HG03460 (cell line): ENCODE data around the gene ANGPT4.

Experiments used
- ATAC-seq: cut with Tn5 transposase; IDR thresholded peaks from one replicate; pipeline ENCODE4 v1.9.1; 2021; ENCODE audit not compliant: unreplicated experiment

The ANGPT4 gene

GRCh38 chr20:845941-846893 lies 69.9 kb downstream of the ANGPT4 start:
- ATAC-seq = no peak

- ATAC-seq = no peak
Measured at GRCh38 chr20:845226-845868, 70.8 kb downstream of the ANGPT4 start.

- peak; percentile 92 for ATAC-seq
Measured at GRCh38 chr20:844473-845225, 71.5 kb downstream of the ANGPT4 start.

- no peak for ATAC-seq
Measured at GRCh38 chr20:843912-844311, 72.2 kb downstream of the ANGPT4 start.

GRCh38 chr20:842547-842940 lies 73.6 kb downstream of the ANGPT4 start:
- ATAC-seq = no peak

- no peak for ATAC-seq
Measured at GRCh38 chr20:841568-842546, 74.3 kb downstream of the ANGPT4 start.

GRCh38 chr20:840858-841567 lies 75.1 kb downstream of the ANGPT4 start:
- ATAC-seq = no peak

- ATAC-seq = no peak
Measured at GRCh38 chr20:840503-840857, 75.7 kb downstream of the ANGPT4 start.

GRCh38 chr20:839626-840025 lies 76.5 kb downstream of the ANGPT4 start:
- ATAC-seq = no peak

- no peak for ATAC-seq
Measured at GRCh38 chr20:839015-839414, 77.1 kb downstream of the ANGPT4 start.

- ATAC-seq = no peak
Measured at GRCh38 chr20:836190-836589, 79.9 kb downstream of the ANGPT4 start.

- ATAC-seq = no peak
Measured at GRCh38 chr20:835608-836045, 80.5 kb downstream of the ANGPT4 start.

- ATAC-seq = no peak
Measured at GRCh38 chr20:834151-834746, 81.9 kb downstream of the ANGPT4 start.

GRCh38 chr20:833450-834150 lies 82.5 kb downstream of the ANGPT4 start, which contains the start of gene FAM110A:
TSS of gene FAM110A (plus strand) at chr20:833715. CDS start at chr20:844805, 11,090 bp downstream.
- ATAC-seq = peak; percentile 94

- peak; percentile 6 for ATAC-seq
Measured at GRCh38 chr20:833121-833449, 83.0 kb downstream of the ANGPT4 start.

GRCh38 chr20:831956-832355 lies 84.2 kb downstream of the ANGPT4 start:
- ATAC-seq = no peak

GRCh38 chr20:831251-831650 lies 84.9 kb downstream of the ANGPT4 start:
- ATAC-seq = no peak

- ATAC-seq = no peak
Measured at GRCh38 chr20:830011-830521, 86.1 kb downstream of the ANGPT4 start.

- ATAC-seq = no peak
Measured at GRCh38 chr20:829551-829950, 86.6 kb downstream of the ANGPT4 start.
